Colonic mucosa (tissue), 4 donors: ENCODE data around the gene KIF19. TPM values are rescaled to one million over a fixed set of nuclear protein-coding genes. Genes with fewer than 3 reads are reported as not detected.

Source experiments
- DNase-seq: peaks from one replicate; pipeline ENCODE4 v3.0.0-alpha.2; 2020
- H3K27ac ChIP-seq: fragments of 200-600 bp; one replicate; pipeline ENCODE4 v1.8.0; 2021
- H3K27me3 ChIP-seq: fragments of 200-600 bp; one replicate; pipeline ENCODE4 v1.8.0; 2021
- H3K36me3 ChIP-seq: fragments of 200-600 bp; one replicate; pipeline ENCODE4 v1.8.0; 2021
- H3K4me1 ChIP-seq: fragments of 200-600 bp; one replicate; pipeline ENCODE4 v1.8.0; 2021; ENCODE audit warnings: mild to moderate bottlenecking
- H3K4me3 ChIP-seq: fragments of 200-600 bp; one replicate; pipeline ENCODE4 v1.8.0; 2021
- H3K9ac ChIP-seq, 2 donors: one replicate each; pipeline ENCODE4 v1.7.0; 2013; ENCODE audit warnings: control low read depth in 2 of 2, low read depth in 2 of 2, low read length in 2 of 2
- H3K9me3 ChIP-seq: fragments of 200-600 bp; one replicate; pipeline ENCODE4 v1.8.0; 2021
- intact Hi-C: fragments of 100-400 bp; cut with DNase I; formaldehyde crosslinking; loops from one replicate; pipeline ENCODE4 v1.14.1; 2022
- total RNA-seq, 2 donors: library from RNA; stranded (reverse); fragmentation: NEBNext Ultra II Directional in 1 of 2; extraction: Animal tissue kit (Norgen Biotek cat#: 25700) in 1 of 2; gene quantifications; one replicate each; pipeline ENCODE4 v1.2.1, GENCODE V29; 2021
- TF ChIP-seq, protein P1 (sequence below): fragments of 200-600 bp; IDR thresholded peaks from one replicate; pipeline ENCODE4 v1.8.0; 2022; ENCODE audit warnings: antibody characterized with exemption, mild to moderate bottlenecking
- donor health status: healthy.
- donor health status: DM: no; HTN: no; CAD: no.
- donor health status: DM: no; HTN: no; CAD: no.

Gene KIF19
- total RNA-seq, 2 donors from 2014 or later, result 2.6 to 3.2 TPM

- intact Hi-C loops, result no loop called here
- Histone ChIP-seq H3K9ac (no peak overlapping the region), H3K4me1 (no peaks in the 10 kb centered on the region)
Measured at GRCh38 chr17:74307984-74308773, 17.8 kb upstream of the KIF19 start.

DNA sequence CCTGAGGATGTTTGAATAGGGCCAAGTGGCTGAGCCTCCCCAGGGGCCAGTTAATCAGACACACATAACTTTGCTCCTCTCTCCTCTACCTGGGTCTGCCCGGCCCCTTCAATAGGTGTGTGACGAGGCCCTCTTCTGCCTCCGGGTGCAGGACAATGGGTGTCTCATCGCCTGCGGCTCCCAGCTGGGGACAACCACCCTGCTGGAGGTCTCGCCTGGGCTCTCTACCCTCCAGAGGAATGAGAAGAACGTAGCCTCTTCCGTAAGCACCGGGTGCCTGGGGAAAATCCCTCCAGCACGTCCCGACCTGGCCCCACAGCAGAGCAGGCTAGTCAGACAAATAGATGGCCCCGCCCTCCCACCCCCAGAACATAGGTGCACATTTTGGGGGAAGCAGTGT is 16.1 kb upstream of the KIF19 start:
- Histone ChIP-seq H3K36me3 (no peaks in the 10 kb centered on the region), H3K4me1 (no peaks in the 10 kb centered on the region), H3K27ac (no peak overlapping the region), H3K9ac (no peak overlapping the region), H3K9me3 (no peaks in the 10 kb centered on the region), H3K27me3 (no peaks in the 10 kb centered on the region), H3K4me3 (no peak overlapping the region)
- TF ChIP-seq, protein P1, sequence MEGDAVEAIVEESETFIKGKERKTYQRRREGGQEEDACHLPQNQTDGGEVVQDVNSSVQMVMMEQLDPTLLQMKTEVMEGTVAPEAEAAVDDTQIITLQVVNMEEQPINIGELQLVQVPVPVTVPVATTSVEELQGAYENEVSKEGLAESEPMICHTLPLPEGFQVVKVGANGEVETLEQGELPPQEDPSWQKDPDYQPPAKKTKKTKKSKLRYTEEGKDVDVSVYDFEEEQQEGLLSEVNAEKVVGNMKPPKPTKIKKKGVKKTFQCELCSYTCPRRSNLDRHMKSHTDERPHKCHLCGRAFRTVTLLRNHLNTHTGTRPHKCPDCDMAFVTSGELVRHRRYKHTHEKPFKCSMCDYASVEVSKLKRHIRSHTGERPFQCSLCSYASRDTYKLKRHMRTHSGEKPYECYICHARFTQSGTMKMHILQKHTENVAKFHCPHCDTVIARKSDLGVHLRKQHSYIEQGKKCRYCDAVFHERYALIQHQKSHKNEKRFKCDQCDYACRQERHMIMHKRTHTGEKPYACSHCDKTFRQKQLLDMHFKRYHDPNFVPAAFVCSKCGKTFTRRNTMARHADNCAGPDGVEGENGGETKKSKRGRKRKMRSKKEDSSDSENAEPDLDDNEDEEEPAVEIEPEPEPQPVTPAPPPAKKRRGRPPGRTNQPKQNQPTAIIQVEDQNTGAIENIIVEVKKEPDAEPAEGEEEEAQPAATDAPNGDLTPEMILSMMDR, result no peak
- intact Hi-C loops, result no loop called here
- DNase-seq, result no peak

More at GRCh38 chr17:74307984-74308773, 17.8 kb upstream of the KIF19 start:
- DNase-seq, result no peak
- TF ChIP-seq, protein P1, result no peak
- Histone ChIP-seq H3K27ac (no peak overlapping the region), H3K36me3 (no peaks in the 10 kb centered on the region), H3K9me3 (no peaks in the 10 kb centered on the region), H3K4me3 (no peak overlapping the region), H3K27me3 (no peaks in the 10 kb centered on the region)

DNA sequence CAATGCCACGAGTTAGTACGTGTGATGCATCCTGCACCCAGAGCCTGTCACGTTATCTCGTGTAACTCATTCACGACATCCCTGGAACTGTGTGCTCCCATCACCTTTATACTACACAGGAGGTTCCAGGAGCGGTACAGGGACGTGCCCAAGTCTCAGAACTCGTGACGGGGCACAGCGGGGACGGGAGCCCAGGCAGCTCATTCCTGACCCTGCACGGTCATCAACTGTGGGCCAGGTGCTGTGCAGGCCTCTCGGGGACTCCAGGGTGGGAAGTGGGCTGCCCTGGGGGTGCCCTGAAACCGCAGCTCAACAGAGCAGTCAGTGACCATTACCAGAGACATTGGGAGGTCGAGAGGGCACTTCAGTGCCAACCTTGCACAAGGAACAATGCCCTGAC is 11.1 kb upstream of the KIF19 start:
- H3K4me1 ChIP-seq, result no peaks in the 10 kb centered on the region
- H3K9ac ChIP-seq, result no peak overlapping the region
- no peak overlapping the region for H3K4me3 ChIP-seq
- no peak for DNase-seq
- H3K27ac ChIP-seq, result no peak overlapping the region
- H3K9me3 ChIP-seq, result no peaks in the 10 kb centered on the region
- no peaks in the 10 kb centered on the region for H3K27me3 ChIP-seq
- TF ChIP-seq, protein P1, result no peak
- H3K36me3 ChIP-seq, result no peaks in the 10 kb centered on the region
- intact Hi-C loops, result no loop called here

DNA sequence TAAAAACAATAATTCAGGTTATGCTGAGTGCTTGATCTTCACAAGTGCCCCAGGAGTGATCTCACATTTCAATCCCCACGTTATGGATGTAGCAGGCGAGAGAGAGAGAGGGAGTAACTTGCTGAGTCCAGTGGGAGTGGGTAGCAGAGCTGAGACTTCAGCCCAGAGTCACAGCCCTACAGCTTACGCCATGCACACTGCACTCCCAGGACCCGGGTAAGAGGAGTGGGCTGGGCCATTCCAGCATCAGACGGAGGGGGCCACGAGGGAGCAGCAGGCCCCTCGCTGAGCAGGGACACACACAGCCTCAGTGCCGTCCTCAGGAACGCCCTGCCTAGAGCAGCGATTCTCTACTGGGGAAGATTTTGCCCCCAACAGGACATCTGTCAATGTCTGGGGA is 9.8 kb upstream of the KIF19 start:
- H3K27me3 ChIP-seq, result no peaks in the 10 kb centered on the region
- intact Hi-C loops, result no loop called here
- H3K4me3 ChIP-seq, result no peak overlapping the region
- no peak overlapping the region for H3K9ac ChIP-seq
- no peaks in the 10 kb centered on the region for H3K9me3 ChIP-seq
- H3K36me3 ChIP-seq, result no peaks in the 10 kb centered on the region
- TF ChIP-seq, protein P1, result no peak
- no peak for DNase-seq
- no peak overlapping the region for H3K27ac ChIP-seq
- no peaks in the 10 kb centered on the region for H3K4me1 ChIP-seq

DNA sequence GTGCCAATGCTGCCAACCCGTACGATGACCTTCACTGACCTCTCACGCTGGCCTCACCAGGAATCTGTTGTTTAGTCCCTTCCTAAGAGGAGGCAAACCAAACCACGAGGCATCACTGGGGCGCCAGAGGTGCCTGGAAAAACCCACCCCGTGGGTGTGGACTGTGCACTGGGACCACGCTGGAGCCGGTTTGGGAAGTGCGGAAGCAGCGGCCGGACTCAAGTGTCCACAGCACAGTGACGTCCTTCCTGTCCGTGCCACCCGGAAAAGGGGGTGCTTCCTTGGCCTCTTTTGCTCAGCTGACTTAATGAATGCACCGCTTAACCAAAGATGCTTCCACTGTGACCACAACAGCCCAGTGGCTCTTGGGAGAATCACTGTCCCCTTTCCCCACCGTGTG is 9.0 kb upstream of the KIF19 start:
- intact Hi-C loops, result no loop called here
- Histone ChIP-seq H3K27me3 (no peaks in the 10 kb centered on the region), H3K9ac (no peak overlapping the region), H3K36me3 (no peaks in the 10 kb centered on the region), H3K4me3 (no peak overlapping the region), H3K9me3 (no peaks in the 10 kb centered on the region), H3K4me1 (no peaks in the 10 kb centered on the region), H3K27ac (no peak overlapping the region)
- DNase-seq, result no peak
- TF ChIP-seq, protein P1, result no peak
